ENCODE data around the gene SRCAP.

The SRCAP gene

GRCh38 chr16:30659507-30660423, 39.2 kb upstream of the SRCAP start:
- 0 out of 2 replicates have a peak, but pooled peaks have one; percentile 26 for TF ChIP-seq CTCF (IDR thresholded peaks at IDR 0.05; ENCODE audit: borderline replicate concordance, insufficient read depth, low read depth, low read length)
- H3K4me3 ChIP-seq (ENCODE audit: low read depth, low read length): peak overlapping the region; percentile 89

- peak overlapping the region; percentile 89 for H3K4me3 ChIP-seq (ENCODE audit: low read depth, low read length)
- TF ChIP-seq CTCF (IDR thresholded peaks at IDR 0.05; ENCODE audit: borderline replicate concordance, insufficient read depth, low read depth, low read length): no peak
Measured at GRCh38 chr16:30660424-30661261, 38.3 kb upstream of the SRCAP start.

- TF ChIP-seq CTCF (IDR thresholded peaks at IDR 0.05; ENCODE audit: borderline replicate concordance, insufficient read depth, low read depth, low read length): no peak
- no peak overlapping the region for H3K4me3 ChIP-seq (ENCODE audit: low read depth, low read length)
Measured at GRCh38 chr16:30662449-30662848, 36.5 kb upstream of the SRCAP start.

GRCh38 chr16:30663038-30663437, 35.9 kb upstream of the SRCAP start:
- no peak overlapping the region for H3K4me3 ChIP-seq (ENCODE audit: low read depth, low read length)
- TF ChIP-seq CTCF (IDR thresholded peaks at IDR 0.05; ENCODE audit: borderline replicate concordance, insufficient read depth, low read depth, low read length): no peak

GRCh38 chr16:30663820-30664219, 35.2 kb upstream of the SRCAP start:
- H3K4me3 ChIP-seq (ENCODE audit: low read depth, low read length): no peak overlapping the region
- TF ChIP-seq CTCF (IDR thresholded peaks at IDR 0.05; ENCODE audit: borderline replicate concordance, insufficient read depth, low read depth, low read length): no peak

DNA sequence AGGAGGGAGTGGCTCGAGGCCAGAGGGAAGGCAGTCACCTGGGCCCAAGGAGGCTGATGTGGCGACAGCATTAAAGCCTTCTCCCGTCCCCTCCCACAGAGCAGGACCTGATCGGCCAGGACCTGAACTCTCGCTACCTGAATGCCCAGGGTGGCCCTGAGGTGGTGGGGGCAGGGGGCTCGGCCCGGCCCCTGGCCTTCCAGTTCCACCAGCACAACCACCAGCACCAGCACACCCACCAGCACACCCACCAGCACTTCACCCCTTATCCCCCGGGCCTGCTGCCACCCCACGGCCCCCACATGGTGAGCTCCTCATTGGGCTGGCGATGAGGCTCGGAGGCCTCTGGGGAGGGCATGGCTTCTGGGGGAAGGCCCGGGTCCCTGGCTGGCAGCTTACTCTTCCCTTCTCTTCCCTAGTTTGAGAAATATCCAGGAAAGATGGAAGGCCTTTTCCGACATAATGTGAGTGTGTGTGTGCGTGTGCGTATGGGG, 34.3 kb upstream of the SRCAP start:
- no peak overlapping the region for H3K4me3 ChIP-seq (ENCODE audit: low read depth, low read length)
- TF ChIP-seq CTCF (IDR thresholded peaks at IDR 0.05; ENCODE audit: borderline replicate concordance, insufficient read depth, low read depth, low read length): no peak
